DND-41 (cell line): Measurements from ENCODE around the gene FAM187B.

Experiments
- CTCF ChIP-seq: IDR thresholded peaks from 2 replicates; pipeline ENCODE4 v1.5.1; 2012; ENCODE audit warnings: borderline replicate concordance, low read length, moderate library complexity, mild to moderate bottlenecking; ENCODE audit not compliant: poor library complexity, severe bottlenecking; ENCODE audit errors: extremely low read depth
- EZH2 ChIP-seq: IDR thresholded peaks from 3 replicates; pipeline ENCODE4 v1.6.1; 2012; ENCODE audit warnings: borderline replicate concordance, low read depth, mild to moderate bottlenecking, moderate library complexity, low read length, inconsistent platforms; ENCODE audit not compliant: severe bottlenecking

DNA sequence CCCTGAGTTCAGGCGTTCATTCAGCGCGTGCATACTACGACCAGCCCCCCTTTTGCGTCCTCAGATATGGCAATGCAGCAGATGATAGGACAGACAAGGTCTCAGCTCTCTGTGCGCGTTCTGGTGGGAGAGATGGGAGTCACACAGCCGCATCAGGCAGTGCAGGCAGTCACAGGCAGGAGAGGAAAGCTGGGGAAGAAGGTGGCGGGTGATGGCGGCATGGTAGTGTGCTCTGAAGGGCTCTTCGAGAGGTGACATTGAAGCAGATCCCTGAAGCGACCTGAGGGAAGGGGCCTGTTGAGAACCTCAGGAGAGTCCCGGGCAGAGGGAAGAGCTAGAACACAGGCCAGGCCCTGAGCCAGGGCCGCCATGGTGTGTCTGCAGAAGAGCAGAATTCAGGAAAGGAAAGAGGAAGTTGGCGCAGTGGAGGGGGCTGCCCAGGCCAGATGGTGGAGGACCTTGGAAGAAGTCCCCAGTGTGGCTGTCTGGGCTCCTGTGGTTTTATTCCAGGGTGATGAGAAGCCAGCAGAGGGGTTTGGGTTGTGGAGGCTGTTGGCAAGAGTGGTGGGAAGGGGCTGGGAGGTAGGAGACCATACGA lies 43.7 kb upstream of the FAM187B start:
- TF ChIP-seq CTCF, result no peak
- no peak for TF ChIP-seq EZH2
